GM19035 (cell line): ENCODE measurements around the gene EXO1.
A peak's percentile ranks its signal among the peaks of the same experiment; 100 is the strongest.
"Not testable (repeated sequence)": the region's sequence is repeated elsewhere in the genome, so short reads cannot be mapped to it uniquely, and the experiment has no call there.

Source experiments
- ATAC-seq: cut with Tn5 transposase; IDR thresholded peaks from one replicate; pipeline ENCODE4 v1.9.1; 2021; ENCODE audit not compliant: unreplicated experiment

Gene EXO1

GRCh38 chr1:241834733-241835377, 13.1 kb upstream of the EXO1 start:
- no peak for ATAC-seq

GRCh38 chr1:241836941-241837340, 11.1 kb upstream of the EXO1 start:
- no peak for ATAC-seq

- ATAC-seq = no peak
Measured at GRCh38 chr1:241837416-241837815, 10.6 kb upstream of the EXO1 start.

GRCh38 chr1:241837901-241838300, 10.1 kb upstream of the EXO1 start:
- ATAC-seq = no peak

- no peak for ATAC-seq
Measured at GRCh38 chr1:241838897-241839296, 9.1 kb upstream of the EXO1 start.

- ATAC-seq = no peak
Measured at GRCh38 chr1:241839369-241839979, 8.5 kb upstream of the EXO1 start.

GRCh38 chr1:241840164-241840563, 7.8 kb upstream of the EXO1 start:
- ATAC-seq = no peak

- no peak for ATAC-seq
Measured at GRCh38 chr1:241841691-241842090, 6.3 kb upstream of the EXO1 start.

GRCh38 chr1:241842565-241842964, 5.4 kb upstream of the EXO1 start:
- ATAC-seq = no peak

GRCh38 chr1:241844593-241844992, 3.4 kb upstream of the EXO1 start:
- no peak for ATAC-seq

GRCh38 chr1:241846375-241846774, 1.6 kb upstream of the EXO1 start:
- ATAC-seq = no peak

GRCh38 chr1:241846862-241847539, 1.0 kb upstream of the EXO1 start:
- ATAC-seq = no peak

GRCh38 chr1:241847540-241847795, 536 bp upstream of the EXO1 start:
- no peak for ATAC-seq

GRCh38 chr1:241848686-241849344, 811 bp downstream of the EXO1 start:
- peak; percentile 8 for ATAC-seq

GRCh38 chr1:241849345-241849695, 1.3 kb downstream of the EXO1 start:
- no peak for ATAC-seq

- ATAC-seq = not testable (repeated sequence)
Measured at GRCh38 chr1:241855545-241856140, 7.6 kb downstream of the EXO1 start.

GRCh38 chr1:241857131-241857530, 9.1 kb downstream of the EXO1 start:
- ATAC-seq = peak; percentile 61

- no peak for ATAC-seq
Measured at GRCh38 chr1:241860922-241861321, 12.9 kb downstream of the EXO1 start.

GRCh38 chr1:241869022-241869421, 21.0 kb downstream of the EXO1 start:
- no peak for ATAC-seq

- ATAC-seq = no peak
Measured at GRCh38 chr1:241870336-241870735, 22.3 kb downstream of the EXO1 start.

GRCh38 chr1:241870746-241871430, 22.9 kb downstream of the EXO1 start:
- no peak for ATAC-seq
